Measurements from ENCODE around the gene CCDC194.

DNA sequence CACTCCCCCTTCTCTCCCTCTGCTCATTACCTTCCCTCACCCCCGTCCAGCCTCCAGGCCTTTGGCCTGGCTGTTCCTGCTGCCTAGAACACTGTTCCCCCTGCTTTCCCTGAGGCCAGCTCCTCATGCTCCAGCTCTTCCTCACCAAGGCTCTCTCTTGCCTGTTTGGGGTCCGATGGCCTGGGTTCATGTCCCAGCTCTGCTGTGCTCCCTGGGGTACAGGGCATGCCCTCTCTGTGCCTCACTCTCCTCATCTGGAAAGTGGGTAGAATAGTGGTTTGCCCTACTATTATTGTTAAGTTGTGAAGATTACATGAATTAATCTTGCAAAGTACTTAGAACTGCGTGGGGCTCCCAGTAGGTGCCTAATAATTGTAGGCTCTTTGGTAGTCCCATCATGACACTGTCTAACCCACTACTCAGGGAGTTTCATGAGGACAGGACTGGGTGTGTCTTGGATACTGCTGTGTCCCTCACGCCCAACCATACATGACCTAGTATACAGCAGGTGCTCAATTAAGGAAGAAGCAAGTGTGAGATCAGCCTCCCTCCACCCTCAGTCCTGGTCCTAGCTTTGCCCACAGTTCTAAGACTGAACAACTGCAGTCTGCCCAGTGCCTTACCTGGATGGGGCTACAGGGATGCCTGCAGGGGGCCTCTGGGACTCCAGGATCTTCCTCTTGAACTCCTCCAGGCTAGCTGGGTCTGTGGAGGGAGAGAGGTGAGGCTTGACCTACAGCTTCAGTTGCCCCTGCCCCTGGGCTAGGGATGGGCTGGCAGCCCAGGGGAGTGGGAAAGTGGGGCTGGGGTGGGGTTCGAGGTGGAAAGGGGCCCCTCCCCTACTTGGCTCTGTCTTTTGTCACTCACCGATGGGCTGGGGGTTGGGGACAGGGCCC is 33.8 kb downstream of the CCDC194 start:
- TF ChIP-seq, protein P1, sequence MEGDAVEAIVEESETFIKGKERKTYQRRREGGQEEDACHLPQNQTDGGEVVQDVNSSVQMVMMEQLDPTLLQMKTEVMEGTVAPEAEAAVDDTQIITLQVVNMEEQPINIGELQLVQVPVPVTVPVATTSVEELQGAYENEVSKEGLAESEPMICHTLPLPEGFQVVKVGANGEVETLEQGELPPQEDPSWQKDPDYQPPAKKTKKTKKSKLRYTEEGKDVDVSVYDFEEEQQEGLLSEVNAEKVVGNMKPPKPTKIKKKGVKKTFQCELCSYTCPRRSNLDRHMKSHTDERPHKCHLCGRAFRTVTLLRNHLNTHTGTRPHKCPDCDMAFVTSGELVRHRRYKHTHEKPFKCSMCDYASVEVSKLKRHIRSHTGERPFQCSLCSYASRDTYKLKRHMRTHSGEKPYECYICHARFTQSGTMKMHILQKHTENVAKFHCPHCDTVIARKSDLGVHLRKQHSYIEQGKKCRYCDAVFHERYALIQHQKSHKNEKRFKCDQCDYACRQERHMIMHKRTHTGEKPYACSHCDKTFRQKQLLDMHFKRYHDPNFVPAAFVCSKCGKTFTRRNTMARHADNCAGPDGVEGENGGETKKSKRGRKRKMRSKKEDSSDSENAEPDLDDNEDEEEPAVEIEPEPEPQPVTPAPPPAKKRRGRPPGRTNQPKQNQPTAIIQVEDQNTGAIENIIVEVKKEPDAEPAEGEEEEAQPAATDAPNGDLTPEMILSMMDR (IDR thresholded peaks at IDR 0.05) = no peak
- TF ChIP-seq POLR2A (IDR thresholded peaks at IDR 0.05) = no peak
